K562 (cell line): Measurements from ENCODE around the gene RAB3D. TPM values are rescaled to one million over a fixed set of nuclear protein-coding genes. Genes with fewer than 3 reads are reported as not detected.

Experiments
- BRD9 ChIP-seq: fragments of 450-650 bp; IDR thresholded peaks from 2 replicates; pipeline ENCODE4 v1.6.1; 2018; ENCODE audit warnings: low read depth; ENCODE audit not compliant: partially characterized antibody
- CEBPG ChIP-seq, 3 experiments: fragments of 200-800 bp in 1 of 3; sonication (Bioruptor generic) in 1 of 3; sonication (generic) in 1 of 3; formaldehyde crosslinking in 1 of 3; IDR thresholded peaks in 2 of 3; conservative IDR thresholded peaks in 1 of 3; 2 replicates each; pipeline versions ENCODE4 v1.6.1 to v1.8.0; 2016 to 2022; ENCODE audit warnings: missing compliant biosample characterization in 2 of 3, missing genetic modification characterization in 2 of 3, mild to moderate bottlenecking in 1 of 3, missing genetic modification reagents in 1 of 3
- CTCF ChIP-seq, 3 experiments: IDR thresholded peaks in 2 of 3; conservative IDR thresholded peaks in 1 of 3; 2 replicates each; pipeline ENCODE4 v1.5.1; 2011 to 2012; ENCODE audit warnings: low read length in 3 of 3, mild to moderate bottlenecking in 3 of 3, control low read depth in 2 of 3, improper control_type of control experiment in 1 of 3, inconsistent platforms in 1 of 3, low read depth in 1 of 3, mixed read lengths in 1 of 3, moderate library complexity in 1 of 3; ENCODE audit not compliant: insufficient read depth in 2 of 3
- MLLT1 ChIP-seq, 2 experiments: fragments of 450-650 bp; IDR thresholded peaks; 2 replicates each; pipeline ENCODE4 v1.6.1; 2016
- MTA1 ChIP-seq: fragments of 450-650 bp; IDR thresholded peaks from 2 replicates; pipeline ENCODE4 v1.6.1; 2017; ENCODE audit warnings: borderline replicate concordance
- PBX2 ChIP-seq, 2 experiments: IDR thresholded peaks in 1 of 2; conservative IDR thresholded peaks in 1 of 2; 2 replicates each; pipeline ENCODE4 v1.6.1; 2016; ENCODE audit warnings: low read depth in 2 of 2, mild to moderate bottlenecking in 1 of 2, missing compliant biosample characterization in 1 of 2, missing genetic modification characterization in 1 of 2, moderate library complexity in 1 of 2
- RBM39 ChIP-seq: fragments of 200-400 bp; formaldehyde crosslinking; optimal IDR thresholded peaks from 2 replicates; pipeline ENCODE3; 2018; ENCODE audit warnings: low read depth, low read length
- REST ChIP-seq, 2 experiments: fragments of 450-650 bp; formaldehyde crosslinking in 1 of 2; IDR thresholded peaks; 2 replicates each; pipeline versions ENCODE4 v1.4.0 to v1.6.1; 2014 to 2020; ENCODE audit warnings: mild to moderate bottlenecking in 2 of 2, borderline replicate concordance in 1 of 2, low read depth in 1 of 2
- RFX1 ChIP-seq: fragments of 450-650 bp; IDR thresholded peaks from 2 replicates; pipeline ENCODE4 v1.6.1; 2016; ENCODE audit warnings: mild to moderate bottlenecking, moderate library complexity
- SUPT5H ChIP-seq: fragments of 450-650 bp; IDR thresholded peaks from 2 replicates; pipeline ENCODE4 v1.6.1; 2016
- ZNF384 ChIP-seq: IDR thresholded peaks from 2 replicates; pipeline ENCODE4 v1.6.1; 2012; ENCODE audit warnings: low read depth, low read length, improper control_type of control experiment
- polyA plus RNA-seq, 8 experiments: library from polyadenylated mRNA; depleted of rRNA in 4 of 8; stranded (reverse) in 5 of 8; unstranded in 3 of 8; fragments of >200 nt; fragmentation: Nextera tagmentation in 2 of 8; fragmentation: Illumina TruSeq in 1 of 8; extraction: Ambion mirVana in 2 of 8; extraction: Trizol in 1 of 8; gene quantifications; 2 replicates each; pipeline versions ENCODE4 v1.2.1 to v1.2.3, GENCODE V29; 2011 to 2014; ENCODE audit warnings: inconsistent platforms in 1 of 8, missing spikeins in 1 of 8
- total RNA-seq, 7 experiments: library from RNA; depleted of rRNA in 6 of 7; stranded (reverse); fragments of >200 nt in 6 of 7; fragmentation: Illumina TruSeq in 2 of 7; extraction: Trizol in 2 of 7; gene quantifications; 2 replicates each; pipeline versions ENCODE4 v1.2.1 to v1.2.3, GENCODE V29; 2011 to 2021; ENCODE audit warnings: low replicate concordance in 1 of 7

The RAB3D gene
- total and polyA plus RNA-seq, 9 of the 15 experiments (the other 6 are each of a cell fraction or from before 2014, with no cell fraction given): 0.34 to 3.3 (median 1.3) TPM

- TF ChIP-seq RFX1 (no peak), CTCF (IDR thresholded peaks at IDR 0.05 in 2 of 3, conservative IDR thresholded peaks at IDR 0.05 in 1 of 3; ENCODE audit: insufficient read depth in 2 of 3, low read depth in 1 of 3, low read length in 3 of 3) (peak in 1 of 3 experiments; percentile 43; a peak in 2 of 6 replicates), MTA1 (no peak), SUPT5H (no peak), REST (IDR thresholded peaks at IDR 0.05; ENCODE audit: borderline replicate concordance) (peak; percentile 11; the same call in 1 of the 2 replicates), REST (CRISPR knock-in tag; IDR thresholded peaks at IDR 0.05; ENCODE audit: low read depth) (no peak), PBX2 (CRISPR knock-in tag; IDR thresholded peaks at IDR 0.05; ENCODE audit: low read depth) (no peak), PBX2 (tag; conservative IDR thresholded peaks at IDR 0.05; ENCODE audit: low read depth) (0 out of 2 replicates have a peak, but pooled peaks have one; percentile 20), MLLT1 (IDR thresholded peaks at IDR 0.05) (no peak), ZNF384 (no peak), BRD9 (no peak), RBM39 (no peak), CEBPG (CRISPR knock-in tag; IDR thresholded peaks at IDR 0.05) (no peak), CEBPG (tag; conservative IDR thresholded peaks at IDR 0.05 in 1 of 2, IDR thresholded peaks at IDR 0.05 in 1 of 2) (0 out of 4 replicates have a peak, but pooled peaks of 1 of the 2 experiments have one; percentile 38)
Measured at GRCh38 chr19:11286312-11286974, 53.0 kb downstream of the RAB3D start (continued).
